GM19455 (cell line): ENCODE data around the gene MBD3.

Experiments used
- ATAC-seq: cut with Tn5 transposase; IDR thresholded peaks from one replicate; pipeline ENCODE4 v1.9.1; 2021; ENCODE audit not compliant: unreplicated experiment

The MBD3 gene

DNA sequence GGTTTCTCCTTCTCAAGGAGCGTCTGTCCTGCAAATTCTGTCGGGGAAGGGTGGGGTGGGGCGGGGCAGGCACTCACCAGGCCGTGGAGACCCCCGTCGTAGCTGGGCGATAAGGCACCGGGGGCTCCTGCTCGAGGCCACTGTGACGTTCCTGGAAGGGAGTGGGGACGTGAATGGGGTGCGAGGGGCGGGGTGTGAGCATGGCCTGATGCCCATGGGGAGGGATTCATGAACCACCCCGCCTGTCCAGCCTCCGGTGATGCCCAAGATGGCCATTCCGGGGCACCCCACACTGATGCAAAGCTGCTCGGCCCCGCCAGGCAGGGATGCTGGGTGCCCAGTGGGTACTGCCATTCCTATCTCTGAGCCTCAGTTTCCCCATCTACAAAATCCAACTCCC is 27.0 kb upstream of the MBD3 start:
- no peak for ATAC-seq

DNA sequence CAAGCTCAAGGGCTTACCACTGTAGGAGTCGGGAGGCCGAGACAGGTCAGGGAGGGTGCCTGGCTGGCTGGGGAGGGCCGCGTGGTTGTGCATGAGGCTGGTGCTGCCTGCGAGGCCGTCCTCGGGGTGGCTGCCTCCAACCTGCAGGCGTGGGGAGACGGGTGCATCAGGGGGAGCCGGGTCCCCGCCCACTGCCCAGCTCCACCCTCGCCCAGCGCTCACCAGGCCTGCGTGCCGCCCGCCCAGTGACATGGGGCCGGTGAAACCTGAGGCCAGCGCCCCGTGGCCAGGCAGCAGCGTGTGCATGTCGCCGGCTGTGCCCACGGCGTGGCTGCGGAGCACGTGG is 26.4 kb upstream of the MBD3 start:
- ATAC-seq: no peak

DNA sequence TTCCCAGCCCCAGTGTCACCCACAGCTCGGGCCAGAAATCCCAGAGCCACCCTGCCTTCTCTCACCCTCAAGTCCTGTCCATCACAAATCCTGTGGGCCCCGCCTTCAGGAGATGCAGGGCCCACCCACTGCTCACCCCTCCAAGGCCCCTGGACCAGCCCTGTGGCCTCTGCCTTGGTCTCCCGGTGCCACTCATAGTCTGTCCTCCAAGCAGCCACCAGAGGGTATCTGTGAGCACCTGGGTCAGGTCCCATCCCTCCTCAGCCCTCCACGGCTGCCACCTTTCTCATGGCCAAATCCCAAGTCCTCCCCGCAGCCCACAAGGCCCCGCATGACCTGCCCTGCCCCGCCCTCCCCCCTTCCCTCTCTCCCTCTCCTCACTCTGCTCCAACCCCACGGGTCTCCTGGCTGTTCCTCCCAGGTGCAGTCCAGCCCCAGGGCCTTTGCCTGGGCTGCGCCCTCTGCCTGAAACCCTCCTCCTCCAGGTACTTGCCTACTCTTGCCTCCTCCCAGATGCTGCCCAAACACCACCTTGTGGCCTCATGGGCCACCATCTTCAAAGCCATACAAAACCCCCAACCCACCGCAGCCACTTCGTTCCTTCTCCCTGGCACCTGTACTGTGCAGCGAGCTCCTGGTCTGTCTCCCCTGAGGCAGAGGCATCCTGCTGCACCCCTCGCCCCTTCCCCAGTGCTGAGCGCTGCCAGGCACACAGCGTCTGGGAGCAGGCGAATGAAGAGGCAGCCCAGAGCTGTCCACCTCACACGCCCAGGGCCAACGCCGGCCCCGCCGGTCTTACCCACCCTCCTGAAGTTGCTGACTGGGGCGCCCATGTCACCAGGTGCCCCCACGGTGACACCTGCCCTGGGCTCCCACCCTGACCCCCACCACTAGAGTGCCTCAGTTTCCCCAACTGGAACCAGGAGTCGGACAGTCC is 25.8 kb upstream of the MBD3 start:
- ATAC-seq: no peak

DNA sequence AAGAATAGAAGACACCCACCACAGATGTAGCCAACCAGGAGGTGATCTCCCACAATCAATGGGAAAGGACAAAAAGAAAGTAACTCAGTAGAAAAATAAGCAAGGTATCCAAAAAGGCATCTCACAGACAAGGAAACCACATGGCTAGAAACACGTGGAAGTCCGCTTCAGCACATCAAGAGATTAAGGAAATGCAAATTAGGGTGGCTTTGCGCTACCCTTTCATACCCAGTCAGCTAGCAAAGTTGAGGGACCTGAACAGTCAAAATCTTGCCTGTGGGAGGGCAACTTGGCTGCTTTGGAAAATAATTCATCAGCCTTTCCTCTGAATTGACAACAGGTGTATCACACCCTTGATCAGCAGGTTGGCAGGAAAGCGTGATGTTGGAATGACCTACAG is 24.2 kb upstream of the MBD3 start:
- ATAC-seq: no peak

DNA sequence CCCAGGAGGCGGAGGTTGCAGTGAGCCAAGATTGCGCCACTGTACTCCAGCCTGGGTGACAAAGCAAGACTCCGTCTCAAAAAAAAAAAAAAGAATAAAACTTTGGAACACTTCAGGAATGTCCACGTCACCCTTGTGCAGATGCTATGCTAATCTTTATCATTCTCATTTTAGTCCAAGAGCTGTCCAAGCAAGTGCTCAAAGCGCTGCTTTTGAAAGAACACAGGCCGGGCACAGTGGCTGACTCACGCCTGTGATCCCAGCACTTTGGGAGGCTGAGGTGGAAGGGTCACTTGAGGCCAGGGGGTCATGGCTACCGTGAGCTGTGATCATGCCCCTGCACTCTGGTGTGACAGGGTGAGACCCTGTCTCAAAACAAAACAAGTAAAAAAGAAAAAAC is 23.7 kb upstream of the MBD3 start:
- ATAC-seq: no peak

DNA sequence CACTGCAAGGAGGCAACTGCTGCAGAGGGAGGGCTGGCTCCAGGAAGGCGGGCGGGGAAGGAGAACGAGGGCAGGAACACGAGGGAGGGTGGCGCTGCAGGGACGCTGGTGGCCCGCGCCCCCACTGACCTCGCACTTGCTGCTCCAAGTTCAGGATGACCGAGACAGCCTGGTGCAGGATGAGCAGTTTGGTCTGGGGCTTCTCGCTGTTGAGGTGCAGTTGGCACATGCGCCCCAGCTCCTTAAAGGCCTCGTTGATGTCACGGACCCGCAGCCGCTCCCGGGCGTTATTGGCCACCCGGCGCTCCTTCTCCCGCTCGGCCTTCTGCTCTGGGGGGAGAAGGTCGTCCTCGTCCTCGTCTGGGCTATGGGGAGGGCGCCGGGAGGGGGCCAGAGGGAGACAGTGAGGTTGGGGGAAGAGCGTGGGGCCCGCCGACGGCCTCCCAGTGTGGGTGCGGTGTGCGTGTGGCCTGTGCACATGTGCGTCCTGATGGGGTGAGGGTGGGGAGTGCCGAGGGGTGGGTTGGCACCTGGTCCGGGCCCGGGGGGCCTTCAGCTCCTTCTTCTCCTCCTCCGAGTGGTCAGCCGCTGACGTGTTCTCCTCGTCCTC is 22.6 kb upstream of the MBD3 start:
- no peak for ATAC-seq

DNA sequence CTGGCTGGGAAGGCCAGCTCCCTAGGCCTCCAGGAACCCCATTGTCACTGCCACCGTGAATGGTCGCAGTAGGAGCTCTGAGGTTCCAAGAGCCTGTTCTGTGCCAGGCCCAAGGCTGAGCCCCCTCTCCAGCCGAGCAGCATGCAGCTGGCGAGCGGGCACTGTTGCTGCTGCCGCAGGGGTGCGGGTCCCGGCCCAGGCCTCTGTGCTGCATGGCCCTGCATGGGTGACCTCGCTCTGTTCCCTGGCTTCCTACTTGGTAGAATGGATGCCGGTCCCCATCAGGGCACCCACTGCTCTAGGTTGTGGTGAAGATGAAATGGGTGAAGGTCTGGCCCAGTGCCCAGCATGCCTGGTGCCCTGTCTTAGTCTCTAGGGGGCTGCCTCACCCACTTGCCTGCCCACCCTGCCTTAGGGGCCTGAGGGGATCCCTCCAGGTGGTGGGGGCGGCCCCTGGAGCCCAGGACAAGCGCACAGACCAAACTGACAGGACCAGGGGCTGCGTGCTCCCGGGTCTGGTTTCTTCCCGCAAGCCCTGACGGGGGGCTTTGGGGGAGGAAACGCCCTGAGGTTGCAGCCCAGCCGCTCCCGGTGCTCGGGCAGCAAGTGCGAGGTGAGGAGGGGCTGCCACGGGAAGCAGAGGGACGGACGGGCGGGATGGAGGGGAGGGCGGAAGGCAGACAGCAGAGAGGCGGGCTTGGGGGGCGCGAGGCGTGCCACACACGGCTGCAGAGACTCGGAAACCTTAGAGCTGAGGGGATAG is 21.3 kb upstream of the MBD3 start:
- ATAC-seq: no peak

DNA sequence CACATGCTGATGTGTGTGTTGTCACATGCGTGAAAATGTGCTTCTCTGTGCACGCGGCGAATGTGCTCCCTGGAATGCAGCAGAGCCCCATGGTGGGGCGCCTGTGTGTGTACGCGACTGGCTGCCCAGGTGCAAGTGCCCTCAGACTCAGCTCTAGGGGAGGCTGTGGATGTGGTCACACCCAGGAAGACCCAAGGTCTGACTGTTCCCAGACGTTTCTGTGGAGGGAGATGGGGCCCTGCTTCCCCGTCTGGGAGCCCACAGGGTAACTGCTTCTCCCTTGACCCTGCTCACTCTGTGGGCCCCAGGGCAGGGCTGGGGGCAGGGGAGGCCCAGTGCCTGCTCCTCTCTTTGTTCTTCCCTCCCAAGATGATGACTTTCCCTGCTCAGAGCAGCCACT is 20.5 kb upstream of the MBD3 start:
- ATAC-seq: no peak

DNA sequence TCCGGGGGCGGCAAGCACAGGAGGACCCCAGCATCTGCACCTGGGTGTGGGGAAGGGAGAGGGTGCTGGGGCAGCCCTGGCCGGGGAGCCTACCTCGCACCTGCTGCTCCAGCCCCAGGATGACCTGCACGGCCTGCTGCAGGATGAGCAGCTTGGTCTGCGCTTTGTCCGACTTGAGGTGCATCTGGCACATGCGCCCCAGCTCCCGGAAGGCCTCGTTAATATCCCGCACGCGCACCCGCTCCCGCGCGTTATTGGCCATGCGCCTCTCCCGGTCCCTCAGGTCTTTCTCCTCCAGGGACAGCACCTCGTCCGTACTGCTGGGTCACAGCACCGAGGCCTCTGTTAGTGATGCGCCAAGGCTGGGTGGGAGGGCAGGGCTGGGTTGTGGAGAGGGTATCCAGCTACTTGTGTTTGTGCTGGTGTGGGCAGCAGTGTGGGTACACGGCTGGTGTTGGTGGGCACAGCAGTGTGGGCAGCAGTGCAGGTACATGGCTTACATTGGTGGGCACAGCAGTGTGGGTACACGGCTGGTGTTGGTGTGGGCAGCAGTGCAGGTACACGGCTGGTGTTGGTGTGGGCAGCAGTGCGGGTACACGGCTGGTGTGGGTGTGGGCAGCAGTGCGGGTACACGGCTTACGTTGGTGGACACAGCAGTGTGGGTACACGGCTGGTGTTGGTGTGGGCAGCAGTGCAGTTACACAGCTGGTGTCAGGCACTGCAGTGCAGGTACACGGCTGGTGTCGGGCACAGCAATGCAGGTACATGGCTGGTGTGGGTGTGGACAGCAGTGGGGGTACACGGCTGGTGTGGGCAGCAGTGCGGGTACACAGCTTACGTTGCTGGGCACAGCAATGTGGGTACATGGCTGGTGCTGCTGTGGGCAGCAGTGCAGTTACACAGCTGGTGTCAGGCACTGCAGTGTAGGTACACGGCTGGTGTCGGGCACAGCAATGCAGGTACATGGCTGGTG is 19.7 kb upstream of the MBD3 start:
- ATAC-seq: no peak

DNA sequence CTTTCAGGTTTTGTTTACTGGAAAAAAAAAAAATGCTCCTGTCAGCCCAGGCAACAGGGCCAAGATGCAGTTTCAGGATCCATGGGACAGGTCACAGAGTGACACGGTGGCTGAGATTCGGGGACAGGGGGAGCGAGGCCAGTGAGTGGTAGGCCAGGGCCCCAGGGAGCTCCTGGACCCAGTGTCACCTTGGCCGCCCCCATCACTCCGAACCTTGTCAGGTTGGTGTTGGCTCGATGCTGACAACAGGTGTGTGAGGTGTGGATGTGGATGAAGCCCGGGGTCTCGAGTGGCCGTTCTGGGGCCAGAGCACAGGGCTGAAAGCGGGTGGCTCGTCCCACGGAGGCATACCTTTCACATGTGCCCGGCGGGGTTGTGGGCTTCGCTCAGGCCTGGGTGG is 18.7 kb upstream of the MBD3 start:
- no peak for ATAC-seq

DNA sequence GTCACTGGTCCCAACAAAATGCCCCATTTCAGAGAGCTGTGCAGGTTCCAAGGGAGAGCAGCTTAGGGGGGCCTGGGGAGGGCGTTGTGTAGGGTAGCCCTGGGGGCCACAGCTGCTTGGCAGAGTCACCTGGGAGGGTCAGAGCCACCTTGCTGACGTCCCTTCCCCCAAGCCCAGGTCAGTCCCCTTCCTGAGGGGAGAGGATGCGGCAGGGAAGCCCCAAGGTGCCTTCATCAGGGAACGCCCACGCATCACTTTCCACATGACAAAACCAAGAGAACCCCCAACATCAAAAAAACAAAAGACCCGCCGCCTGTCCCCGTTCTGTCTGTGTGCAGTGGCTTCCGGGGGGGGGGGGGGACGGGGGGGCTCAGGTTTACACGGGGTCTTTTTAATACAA is 17.9 kb upstream of the MBD3 start:
- ATAC-seq: no peak

DNA sequence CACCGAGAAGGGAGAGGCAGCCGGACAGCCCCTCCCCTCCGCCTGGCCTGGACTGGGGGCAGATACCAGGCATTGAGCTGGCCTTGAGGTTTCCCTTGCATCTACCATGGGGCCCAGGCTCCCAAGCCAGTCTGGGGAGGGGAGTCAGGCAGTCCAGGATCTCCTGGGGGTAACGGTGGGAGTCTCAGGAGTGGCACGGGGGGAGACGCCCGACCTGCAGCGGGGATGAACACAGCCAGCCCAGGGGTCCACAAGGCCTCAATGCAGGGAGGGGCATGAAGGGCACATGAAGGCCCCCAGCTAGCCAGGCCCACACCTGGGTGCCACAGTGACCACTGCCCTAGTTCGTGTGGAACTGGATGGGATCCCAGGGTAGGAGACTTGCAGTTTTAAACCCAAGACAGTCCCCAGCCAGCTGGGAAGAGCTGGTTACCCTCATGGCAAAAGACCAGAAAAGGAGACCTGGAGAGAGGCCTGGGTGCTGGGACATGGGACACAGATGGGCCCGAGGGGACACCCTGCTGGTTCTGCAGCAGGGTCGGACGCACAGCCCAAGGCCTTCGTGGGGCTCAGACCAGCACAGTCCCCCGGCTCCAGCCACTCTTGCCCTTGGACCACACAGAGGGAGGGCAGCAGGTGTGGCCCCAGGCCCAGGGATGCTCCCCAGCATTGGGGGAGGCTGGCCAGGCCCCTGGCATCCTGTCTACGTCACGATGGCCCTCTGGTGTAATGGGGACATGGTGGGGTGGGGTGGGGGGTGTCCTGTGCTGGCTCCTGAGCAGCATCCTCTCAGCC is 17.2 kb upstream of the MBD3 start:
- no peak for ATAC-seq

DNA sequence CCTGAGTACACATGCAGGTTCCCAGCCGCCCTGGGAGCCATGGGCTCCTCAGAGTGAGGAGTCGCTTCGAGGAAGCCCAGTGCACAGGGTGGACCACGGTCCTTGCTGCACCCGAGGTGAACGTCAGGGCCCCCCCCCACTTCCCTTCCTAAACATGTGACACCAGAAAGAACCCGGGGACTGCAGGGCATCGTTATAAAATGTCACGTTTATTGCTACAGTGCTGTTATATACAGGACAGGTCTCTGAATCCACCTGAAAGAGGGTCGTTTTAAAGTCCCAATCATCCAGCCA is 16.4 kb upstream of the MBD3 start:
- no peak for ATAC-seq

DNA sequence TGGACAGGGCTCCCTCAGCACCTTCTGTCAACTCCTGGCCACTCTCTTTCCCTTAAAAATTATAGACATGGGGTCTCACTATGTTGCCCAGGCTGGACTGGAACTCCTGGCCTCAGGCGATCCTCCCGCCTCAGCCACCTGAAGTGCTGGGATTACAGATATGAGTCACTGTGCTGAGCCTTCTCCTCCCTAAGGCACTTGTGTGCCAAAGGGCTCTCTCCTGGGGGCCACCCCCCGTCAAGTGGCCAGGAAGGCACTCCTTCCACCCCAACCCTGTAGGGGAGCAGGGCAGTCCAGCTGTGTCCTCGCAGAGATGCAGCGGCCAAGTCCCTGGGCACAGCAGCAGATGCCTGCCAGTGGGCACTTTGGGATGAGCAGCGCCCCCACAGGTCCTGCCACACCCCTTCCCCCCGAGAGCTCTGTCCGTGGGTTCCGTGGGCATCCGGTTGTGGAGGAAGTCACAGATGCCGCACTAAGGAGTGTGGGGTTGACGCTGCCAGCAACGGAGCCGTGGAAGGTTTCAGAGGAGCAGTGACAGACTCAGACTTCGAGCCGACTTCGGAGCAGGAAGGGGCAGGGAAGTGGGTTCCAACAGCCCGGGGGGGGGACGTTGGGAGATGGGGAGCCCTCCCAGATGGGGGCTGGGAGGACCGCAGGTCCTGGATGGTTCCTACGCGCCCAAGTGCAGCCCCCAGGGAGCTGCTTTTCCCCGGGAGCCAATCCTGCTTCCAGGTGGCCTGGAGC is 15.9 kb upstream of the MBD3 start:
- no peak for ATAC-seq

DNA sequence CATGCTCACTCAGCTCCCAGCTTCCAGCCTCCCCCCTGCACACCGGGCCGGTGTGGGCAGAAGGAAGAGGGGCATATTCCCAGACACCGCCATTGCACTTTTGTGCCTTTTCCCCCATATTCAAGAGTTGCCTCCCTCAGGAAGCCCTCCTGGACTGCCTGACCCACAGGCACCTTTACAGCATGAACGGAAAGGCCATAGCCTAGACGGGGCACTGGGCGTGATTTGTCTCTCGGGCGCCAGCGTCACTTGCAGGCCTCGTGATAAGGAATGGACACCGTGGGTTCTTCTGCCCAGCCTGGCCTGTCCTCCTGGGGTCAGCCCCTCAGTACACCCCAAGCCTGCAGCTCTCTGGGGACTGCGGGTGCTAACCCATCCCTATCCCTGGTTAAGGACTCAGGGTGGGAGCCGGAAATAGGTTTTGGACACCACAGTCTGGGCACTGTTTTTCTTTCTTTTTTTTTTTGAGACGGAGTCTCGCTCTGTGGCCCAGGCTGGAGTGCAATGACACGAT is 13.5 kb upstream of the MBD3 start:
- no peak for ATAC-seq

DNA sequence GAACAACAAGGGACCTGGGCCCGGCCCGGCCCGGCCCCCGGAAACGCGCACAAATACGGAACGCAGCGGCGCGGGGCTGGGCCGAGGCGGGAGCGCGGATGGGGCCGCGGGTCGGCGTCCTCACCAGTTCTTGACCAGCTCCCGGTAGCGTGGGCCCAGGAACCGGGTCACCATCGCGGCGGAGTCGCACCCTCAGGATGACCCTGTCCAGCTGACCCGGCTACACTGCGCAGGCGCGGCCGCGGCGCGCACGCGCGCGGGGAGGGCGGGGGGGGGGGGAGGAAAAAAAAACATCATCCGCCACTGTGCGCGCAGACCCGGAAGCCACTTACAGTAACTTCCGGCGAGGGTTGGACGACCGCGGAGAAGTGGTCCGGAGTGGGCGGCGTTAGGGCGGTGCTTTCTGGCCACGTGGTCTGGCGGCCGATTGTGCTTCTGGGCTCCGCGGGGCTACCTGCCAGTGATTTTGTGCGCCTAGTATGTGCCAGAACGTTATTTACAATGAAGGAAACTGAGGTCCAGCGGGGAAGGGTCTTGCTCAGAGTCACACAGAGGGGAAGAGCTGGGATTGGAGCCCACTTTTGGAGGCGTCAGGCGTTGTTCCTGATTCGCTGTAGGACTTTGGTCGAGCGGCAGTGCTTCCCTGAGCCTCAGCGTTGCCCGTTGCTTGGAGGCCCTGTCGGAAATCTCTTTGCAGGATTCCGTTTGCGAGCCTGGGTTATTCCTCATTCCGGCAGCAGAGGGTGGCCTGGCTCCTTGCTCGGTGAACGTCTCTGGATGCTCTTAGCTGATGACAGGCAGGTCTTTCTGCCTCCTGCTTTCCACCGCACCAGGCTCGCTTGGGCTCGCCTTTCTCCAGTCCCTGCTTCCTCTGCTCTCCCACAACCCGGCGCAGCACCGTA is 12.8 kb upstream of the MBD3 start, which contains the start of gene UQCR11:
UQCR11 (minus strand) TSS at position 227 of the 902 bp plus-strand sequence; CDS start at position 174, 53 bp downstream.
- ATAC-seq: peak; percentile 69

DNA sequence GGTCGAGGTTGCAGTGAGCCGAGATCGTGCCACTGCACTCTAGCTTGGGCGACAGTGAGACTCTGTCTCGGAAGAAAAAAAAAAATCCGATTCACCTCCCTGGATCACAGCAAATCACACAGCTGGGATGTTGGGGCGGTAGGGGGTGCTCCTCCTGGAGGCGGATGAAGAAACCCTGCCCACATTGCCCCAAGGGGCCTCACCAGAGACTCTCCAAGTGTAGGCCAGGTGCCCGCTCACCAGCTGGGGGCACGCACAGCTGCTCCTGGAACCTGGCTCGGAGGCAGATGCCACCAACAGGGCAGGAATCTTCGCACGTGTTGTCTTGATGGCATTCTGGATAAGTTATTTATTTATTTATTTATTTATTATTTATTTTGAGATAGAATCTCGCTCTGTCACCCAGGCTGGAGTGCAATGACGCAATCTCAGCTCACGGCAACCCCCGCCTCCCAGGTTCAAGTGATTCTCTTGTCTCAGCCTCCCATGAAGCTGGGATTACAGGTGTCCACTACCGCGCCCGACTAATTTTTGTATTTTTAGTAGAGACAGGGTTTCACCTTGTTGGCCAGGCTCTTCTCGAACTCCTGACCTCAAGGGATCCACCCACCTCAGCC is 9.5 kb upstream of the MBD3 start:
- ATAC-seq: no peak

DNA sequence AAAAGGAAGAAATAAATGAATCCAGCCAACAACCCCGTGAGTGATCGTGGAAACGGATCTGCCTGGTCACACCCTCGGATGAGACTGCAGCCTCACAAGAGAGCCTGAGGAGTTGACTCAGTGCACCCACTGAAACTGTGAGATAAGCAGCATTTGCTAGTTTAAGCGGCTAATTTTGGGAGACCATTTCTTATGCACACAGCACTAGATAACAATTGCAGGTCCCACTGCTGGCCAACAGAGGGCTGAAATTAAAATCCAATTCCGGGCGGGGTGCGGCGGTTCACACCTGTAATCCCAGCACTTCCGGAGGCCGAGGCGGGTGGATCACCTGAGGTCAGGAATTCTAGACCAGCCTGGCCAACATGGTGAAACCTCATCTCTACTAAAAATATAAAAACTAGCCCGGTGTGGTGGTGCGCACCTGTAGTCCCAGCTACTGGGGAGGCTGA is 9.0 kb upstream of the MBD3 start:
- ATAC-seq: no peak
